NCI-H2171 (cell line): ENCODE measurements around the gene ANKRD12.

Source experiments
- DNase-seq: peaks from one replicate; lab custom pipeline; 2025; lab: John Stamatoyannopoulos, UW

ANKRD12 gene

DNA sequence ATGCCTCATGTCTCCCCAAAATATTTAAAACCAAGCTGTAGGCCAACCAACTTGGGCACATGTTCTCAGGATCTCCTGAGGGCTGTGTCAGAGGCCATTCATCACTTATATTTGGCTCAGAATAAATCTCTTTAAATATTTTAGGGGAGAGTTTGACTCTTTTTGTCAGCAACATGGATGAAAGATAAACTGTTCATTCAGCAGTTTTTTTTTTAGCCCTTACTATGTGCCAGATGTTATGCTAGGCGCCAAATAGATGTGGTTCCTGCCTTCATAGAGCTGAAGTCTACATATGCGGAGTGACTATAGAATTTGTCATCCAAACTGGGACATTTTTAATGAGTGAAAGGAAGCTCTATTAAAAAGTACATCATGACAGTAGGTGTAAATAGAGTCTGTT is 155.5 kb downstream of the ANKRD12 start:
- no peak for DNase-seq

DNA sequence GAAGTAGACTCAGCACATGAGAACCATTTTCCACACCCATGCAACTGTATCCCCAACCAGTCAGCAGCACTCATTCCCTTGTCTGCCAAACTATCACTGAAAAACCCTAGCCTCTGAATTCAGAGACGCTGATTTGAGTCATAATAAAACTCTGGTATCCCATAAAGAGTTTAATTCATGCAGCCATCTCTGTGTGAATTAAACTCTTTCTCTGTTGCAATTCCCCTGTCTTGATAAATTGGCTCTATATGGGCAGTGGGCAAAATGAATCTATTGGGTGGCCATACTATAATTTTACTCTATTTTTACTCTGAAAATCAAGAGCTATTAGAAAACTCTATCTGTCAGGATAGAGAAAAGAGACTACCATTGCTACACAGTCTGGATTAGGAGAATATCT is 157.4 kb downstream of the ANKRD12 start:
- no peak for DNase-seq

DNA sequence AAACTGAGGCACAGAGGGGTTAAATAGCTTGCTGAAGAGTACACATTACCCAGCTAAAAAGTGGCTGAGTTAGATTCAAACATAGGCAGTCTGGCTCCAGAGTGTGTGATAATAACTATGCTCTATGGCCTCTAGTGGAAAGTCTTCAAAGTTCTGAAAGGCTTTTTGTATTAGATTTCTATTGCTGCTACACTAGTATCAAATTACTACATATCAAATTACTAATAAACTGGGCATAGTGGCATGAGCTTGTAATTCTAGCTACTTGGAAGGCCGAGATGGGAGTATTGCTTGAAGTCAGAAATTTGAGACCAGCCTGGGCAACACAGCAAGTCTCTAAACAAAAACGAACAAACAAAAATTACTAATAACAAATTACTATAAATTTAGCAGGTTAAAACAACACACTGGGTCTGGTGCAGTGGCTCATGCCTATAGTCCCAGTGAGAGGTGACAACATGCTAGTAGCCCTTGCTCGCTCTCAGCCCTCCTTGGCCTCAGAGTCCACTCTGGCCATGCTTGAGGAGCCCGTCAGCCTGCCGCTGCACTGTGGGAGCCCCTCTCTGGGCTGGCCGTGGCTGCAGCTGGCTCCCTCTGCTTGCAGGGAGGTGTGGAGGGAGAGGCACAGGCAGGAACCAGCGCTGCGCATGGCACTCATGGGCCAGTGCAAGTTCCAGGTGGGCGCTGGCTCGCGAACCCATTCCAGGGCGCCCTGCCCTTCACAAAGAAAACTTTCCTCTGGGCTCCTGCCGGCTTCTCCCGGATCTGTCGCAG is 159.8 kb downstream of the ANKRD12 start:
- peak; percentile 13 for DNase-seq

- no peak for DNase-seq
Observed at GRCh38 chr18:9297007-9297393, 160.4 kb downstream of the ANKRD12 start.

- DNase-seq: no peak
Observed at GRCh38 chr18:9304388-9305070, 167.9 kb downstream of the ANKRD12 start.

- DNase-seq: no peak
Observed at GRCh38 chr18:9319333-9319732, 182.8 kb downstream of the ANKRD12 start.

- no peak for DNase-seq
Observed at GRCh38 chr18:9321017-9321452, 184.5 kb downstream of the ANKRD12 start.

DNA sequence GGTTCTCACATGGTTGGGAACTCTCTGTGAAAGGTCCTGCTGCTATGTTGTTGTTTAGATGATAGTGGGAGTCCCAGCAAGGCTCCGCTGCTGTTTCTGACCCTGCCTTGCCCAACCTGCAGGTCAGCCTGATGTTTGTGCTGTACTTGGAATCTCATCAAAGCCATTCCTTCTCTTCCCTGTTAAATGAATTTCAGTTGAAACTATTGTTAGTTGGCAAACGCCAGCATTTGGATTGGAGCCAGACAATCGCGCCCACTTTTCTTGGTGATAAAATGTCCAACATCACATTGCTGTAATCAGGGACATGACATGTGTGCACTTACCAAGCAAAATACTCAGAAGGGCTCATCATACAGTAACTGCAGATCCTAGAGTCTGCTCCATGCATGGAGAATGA is 185.2 kb downstream of the ANKRD12 start:
- no peak for DNase-seq

DNA sequence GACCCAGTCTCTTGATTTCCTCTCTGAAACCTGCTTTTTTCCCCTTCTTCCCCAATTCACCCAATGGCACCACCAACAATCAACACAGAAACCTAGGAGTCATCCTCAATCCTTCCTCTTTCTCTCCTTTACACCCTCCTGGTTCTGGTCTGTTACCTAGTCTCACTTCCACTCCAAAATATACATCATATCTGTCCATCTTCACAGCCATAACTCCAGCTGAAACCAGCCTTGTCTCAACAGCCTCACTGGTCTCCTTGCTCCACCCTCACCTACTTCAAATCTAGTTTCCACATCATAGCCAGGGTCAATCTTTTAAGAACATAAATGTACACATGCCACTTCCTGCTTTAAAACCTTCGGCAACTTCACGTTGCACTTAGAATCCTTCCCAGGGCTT is 186.2 kb downstream of the ANKRD12 start:
- DNase-seq: no peak

- no peak for DNase-seq
Observed at GRCh38 chr18:9323750-9324445, 187.3 kb downstream of the ANKRD12 start.

GRCh38 chr18:9325716-9326115 is 189.1 kb downstream of the ANKRD12 start:
- no peak for DNase-seq

- no peak for DNase-seq
Observed at GRCh38 chr18:9328776-9329175, 192.2 kb downstream of the ANKRD12 start.

GRCh38 chr18:9329471-9329870 is 192.9 kb downstream of the ANKRD12 start:
- no peak for DNase-seq

GRCh38 chr18:9330419-9330818 is 193.8 kb downstream of the ANKRD12 start:
- no peak for DNase-seq

DNA sequence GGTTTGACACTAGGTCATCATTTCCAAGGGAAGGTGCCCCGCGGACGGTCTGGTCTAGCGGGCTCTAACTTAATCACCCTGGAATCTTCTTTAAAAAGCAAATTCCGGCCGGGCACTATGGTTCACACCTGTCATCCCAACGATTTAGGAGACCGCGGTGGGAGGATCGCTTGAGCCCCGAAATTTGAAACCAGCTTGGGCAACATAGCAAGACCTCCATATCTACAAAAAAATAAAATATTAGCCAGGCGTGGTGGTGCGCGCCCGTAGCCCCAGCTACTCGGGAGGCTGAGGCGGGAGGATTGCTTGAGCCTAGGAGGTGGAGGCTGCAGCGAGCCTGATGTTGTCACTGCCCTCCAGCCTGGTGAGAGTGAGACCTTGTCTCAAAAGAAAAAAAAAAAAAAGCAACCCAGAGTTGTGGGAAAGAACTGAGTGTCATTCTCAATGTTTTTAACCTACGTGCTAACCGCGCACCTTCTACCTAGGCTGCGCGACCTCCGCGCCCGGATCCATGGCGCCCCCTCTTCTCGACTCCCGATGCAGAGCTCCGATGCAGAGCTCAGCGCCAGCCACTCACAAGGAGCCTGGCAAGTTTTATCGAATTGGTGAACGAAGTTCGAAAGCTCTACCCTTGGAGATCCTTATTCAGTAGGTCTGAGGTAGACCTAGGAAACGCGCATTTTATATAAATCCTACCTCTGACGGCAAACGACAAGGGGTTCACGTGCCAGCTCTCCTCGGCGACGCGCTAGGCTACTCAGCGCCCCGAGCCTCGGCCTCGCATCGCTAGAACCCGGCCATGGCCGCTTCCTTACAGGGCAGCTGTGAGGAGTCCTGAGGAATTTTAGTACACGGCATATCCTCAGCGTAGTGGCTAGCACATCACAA is 197.1 kb downstream of the ANKRD12 start:
- DNase-seq: peak; percentile 51

- peak; percentile 95 for DNase-seq
Observed at GRCh38 chr18:9334329-9334972, 197.9 kb downstream of the ANKRD12 start, which contains the start of gene TWSG1. TSS of gene TWSG1 (plus strand) at chr18:9334773. CDS start at chr18:9337230, 2,457 bp downstream.

GRCh38 chr18:9334973-9335696 is 198.6 kb downstream of the ANKRD12 start:
- no peak for DNase-seq
